Activated CD4-positive, CD25-positive, alpha-beta regulatory T cell treated with anti-CD3 and anti-CD28 coated beads, Interleukin-2, amount 50 U/mL, for 16 hours (primary cell): Measurements from ENCODE around the gene TMEM54.
"Not testable (repeated sequence)": the region's sequence is repeated elsewhere in the genome, so short reads cannot be mapped to it uniquely, and the experiment has no call there.

Experiments used
- DNase-seq: peaks from one replicate; pipeline ENCODE4 v3.0.0-alpha.2; 2020; ENCODE audit warnings: low read depth, low spot score

TMEM54 gene

DNA sequence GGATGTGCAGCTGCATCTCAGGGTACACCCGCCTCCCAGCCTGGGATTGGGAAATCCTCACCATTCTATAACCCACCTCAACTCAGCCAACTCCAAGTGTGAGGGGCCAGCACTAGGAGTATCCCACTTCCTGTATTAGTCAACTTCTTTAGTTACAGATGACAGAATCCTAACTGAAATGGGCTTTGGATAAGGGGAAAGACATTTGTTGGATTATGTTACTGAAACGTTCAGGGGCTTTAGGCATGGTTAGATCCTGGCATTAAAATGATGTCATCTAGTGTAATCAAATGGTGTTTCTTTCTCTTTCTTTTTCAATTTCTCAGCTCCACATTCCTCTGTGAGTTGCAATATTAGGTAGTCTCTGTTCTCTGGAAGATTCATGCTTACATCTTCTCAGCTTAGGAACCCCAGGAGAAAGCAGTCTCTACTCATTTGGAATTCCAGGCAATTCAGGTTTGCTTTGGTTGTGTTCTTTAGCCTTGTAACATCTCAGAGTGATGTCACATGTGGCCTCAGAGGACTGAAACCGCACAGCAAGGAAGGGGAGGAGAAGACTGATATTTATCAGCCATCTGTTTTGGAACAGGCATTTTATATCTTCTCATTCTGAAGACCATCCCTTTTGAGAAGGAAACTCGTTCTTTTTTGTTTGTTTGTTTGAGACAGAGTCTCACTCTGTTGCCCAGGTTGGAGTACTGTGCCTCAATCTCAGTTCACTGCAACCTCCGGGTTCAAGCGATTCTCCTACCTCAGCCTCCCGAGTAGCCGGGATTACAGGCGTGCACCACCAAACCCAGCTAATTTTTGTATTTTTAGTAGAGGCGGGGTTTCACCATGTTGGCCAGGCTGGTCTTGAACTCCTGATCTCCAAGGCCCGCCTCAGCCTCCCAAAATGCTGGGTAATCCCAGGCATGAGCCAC is 18.9 kb upstream of the TMEM54 start:
- DNase-seq = no peak

DNA sequence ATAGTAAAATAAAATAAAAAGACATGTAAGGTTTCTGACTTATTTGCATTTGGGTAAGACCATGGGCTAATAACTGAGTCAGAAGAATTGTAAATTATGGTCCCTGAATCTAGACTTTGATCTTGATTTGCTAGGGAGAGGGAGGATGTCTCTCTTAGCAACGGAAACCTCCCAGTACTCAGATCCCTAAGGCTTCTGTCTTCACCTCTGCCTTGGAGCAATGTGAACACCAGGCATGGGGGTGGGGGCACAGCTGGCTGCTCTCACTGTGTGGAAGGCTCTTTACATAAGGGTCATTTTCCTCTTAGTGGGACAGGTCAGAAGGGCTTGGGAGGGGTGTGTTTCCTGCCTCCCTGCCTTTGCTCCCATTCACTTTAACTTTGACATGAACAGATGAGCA is 17.0 kb upstream of the TMEM54 start:
- no peak for DNase-seq

DNA sequence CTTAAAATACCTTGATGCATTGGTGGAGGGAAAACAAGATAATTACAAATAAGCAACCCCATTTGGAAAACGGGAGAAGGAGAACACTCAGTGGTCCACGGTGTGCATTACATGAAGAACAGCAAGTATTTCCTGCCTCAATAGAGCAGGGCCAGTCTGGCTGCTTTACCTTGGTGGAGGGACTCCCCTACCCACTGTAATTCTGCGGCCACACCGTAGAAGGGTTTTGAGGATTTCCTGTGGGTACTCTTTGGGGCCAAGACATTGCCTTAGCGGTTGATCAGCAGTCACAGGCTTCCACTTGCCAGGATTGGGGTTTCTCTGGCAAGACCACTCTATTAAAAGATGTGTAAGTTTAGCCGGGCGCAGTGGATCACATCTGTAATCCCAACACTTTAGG is 16.3 kb upstream of the TMEM54 start:
- DNase-seq = no peak

DNA sequence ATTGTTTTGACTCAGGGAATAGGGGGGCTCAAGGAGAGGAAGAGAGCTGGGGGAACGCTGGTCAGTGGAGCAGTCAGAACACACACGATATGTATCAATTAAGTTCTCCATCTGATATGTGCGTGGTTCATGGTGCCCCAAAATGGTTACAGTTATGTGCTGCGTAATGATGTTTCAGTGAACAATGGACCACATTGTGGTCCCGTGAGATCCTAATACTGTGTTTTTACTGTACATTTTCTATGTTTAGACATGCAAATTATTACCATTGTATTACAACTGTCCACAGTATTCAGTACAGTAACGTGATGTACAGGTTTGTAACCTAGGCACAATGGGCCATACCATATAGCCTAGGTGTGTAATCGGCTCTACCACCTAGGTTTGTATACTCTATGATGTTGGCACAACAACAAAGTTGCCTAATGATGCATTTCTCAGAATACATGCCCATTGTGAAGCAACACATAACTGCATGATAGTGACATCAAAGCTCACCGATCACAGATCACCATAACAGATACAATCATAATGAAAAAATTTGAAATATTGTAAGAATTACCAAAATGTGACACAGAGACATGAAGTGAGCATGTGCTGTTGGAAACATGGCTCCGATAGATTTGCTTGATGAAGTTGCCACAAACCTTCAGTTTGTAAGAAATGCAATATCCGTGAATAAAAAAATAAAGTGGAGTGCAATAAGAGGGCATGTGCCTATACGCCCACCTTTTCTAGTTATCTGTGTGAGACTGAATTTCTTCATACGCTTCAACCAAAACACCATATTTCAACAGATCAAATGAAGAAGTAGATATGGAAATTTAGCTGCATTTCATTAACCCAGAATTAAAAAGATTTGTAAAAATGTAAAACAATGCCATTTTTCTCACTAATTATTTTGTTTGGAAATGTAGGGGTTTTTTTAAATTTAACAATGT is 14.8 kb upstream of the TMEM54 start:
- DNase-seq = no peak

DNA sequence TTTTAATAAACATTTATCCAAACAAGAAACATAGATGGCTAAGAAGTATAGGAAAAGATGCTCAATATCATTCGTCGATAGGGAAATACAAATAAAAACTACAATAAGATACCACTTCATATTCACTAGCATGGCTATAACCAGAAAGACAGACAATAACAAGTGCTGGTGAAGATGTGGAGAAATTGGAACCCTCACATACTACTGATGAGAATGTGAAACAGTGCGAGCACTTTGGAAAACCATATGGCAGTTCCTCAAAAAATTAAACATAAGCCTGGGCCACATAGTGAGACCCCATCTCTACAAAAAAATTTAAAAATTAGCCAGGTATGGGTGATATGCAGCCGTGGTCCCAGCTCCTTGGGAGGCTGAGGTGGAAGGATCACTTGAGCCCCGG is 9.1 kb upstream of the TMEM54 start:
- no peak for DNase-seq

DNA sequence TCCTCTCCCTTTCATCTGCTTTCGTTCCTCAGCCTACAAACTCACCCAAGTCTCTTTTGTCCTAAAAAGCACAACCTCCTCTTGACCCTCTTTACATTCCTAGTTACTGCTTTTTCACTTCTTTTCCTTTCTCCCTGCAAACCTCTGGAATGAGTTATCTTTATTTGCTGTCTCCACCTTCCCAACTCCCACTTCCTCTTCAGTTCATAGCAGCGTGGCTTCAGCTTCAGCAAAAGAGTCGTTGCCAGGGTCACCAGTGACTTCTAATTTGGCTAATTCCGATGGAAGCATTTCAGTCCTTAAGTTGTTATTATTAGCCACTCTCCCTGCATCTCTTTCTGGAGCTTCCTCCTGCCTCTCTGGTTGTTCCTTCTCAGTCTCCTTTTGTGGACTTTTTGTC is 6.2 kb upstream of the TMEM54 start:
- DNase-seq = no peak

DNA sequence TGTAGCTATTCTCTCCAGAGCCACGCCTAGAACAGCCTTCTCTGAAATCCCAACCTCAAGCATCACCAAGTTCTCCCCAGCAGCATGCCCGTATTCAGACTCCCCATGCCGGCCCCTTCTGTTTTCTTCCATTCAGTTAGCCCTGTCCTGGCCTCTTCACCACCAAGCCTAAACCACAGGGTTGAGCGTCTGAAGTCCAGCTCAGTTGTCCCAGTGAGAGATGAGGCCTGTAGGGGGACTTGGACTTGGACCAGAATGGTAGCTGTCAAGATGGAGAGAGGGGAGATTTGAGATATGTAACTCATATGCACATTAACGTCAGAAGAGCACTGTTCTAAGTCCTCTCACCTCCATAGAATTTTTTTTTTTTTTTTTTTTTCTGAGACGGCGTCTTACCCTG is 5.5 kb upstream of the TMEM54 start:
- no peak for DNase-seq

DNA sequence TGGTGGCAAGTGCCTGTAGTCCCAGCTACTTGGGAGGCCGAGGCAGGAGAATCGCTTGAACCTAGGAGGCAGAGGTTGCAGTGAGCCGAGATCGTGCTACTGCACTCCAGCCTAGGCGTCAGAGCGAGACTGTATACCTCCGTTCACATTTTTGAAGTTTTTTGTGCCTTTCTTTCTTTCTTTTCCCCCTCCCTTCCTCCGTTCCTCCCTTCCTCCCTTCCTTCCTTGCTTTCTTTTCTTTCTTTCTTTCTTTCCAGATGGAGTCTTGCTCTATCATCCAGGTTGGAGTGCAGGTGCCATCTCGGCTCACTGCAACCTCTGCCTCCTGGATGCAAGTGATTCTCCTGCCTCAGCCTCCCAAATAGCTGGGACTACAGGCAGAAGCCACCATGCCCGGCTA is 4.4 kb upstream of the TMEM54 start:
- DNase-seq = not testable (repeated sequence)

DNA sequence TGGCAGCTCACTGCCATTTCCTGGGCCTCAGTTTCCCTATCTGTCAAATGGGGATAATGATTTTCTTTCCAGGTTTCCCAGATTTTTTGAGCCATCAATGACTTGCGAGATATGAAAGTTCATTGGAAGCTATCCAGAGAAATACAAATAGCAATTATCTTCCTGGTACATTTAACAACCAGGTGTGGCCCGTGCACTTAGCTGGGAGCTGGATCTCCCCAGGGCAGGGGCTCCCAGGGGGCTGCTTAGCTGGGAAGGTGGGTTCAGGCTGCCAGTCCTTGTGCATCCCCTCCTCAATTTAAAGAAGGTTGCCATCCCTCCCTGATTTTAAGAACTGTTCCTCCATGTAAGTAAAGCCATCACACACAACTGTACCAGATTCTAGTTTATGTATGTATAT is 3.6 kb upstream of the TMEM54 start:
- no peak for DNase-seq

DNA sequence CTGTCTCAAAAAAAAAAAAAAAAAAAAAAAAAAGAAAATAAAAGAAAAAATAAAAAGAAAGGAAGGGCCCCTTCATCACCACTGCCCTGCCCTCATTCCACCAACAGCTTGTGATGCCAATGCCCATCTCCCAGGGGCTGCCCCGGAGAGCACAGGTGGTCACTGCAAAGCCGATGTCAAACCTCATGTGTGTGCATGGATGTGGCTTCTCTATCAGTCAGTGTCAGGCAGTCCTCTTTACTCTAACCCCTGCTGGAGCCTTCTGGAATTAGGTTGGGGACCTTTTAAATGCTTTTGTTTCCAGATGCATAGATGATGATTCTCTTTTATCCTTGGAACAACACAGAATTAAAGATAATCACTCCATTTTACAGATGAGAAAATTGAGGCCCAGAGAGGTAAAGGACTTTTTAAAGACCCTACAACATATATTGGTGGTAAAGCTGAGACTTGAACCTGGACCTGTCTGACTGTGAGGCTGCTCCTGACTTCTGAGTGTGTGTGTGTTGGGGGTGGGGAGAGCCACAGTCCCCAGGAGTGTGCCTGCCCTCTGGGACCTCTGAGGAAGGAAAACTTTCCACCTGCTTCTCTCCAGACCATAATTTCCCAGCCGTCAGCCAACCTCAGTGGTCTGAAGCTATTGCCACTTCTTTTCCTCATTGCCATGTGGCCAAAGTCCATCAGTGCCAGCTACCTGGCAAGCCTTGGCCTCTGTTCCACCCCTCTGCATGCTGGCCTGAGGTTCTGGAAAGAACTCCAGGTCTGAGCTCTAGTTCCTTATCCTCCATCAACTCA is 3.0 kb upstream of the TMEM54 start:
- DNase-seq = no peak

DNA sequence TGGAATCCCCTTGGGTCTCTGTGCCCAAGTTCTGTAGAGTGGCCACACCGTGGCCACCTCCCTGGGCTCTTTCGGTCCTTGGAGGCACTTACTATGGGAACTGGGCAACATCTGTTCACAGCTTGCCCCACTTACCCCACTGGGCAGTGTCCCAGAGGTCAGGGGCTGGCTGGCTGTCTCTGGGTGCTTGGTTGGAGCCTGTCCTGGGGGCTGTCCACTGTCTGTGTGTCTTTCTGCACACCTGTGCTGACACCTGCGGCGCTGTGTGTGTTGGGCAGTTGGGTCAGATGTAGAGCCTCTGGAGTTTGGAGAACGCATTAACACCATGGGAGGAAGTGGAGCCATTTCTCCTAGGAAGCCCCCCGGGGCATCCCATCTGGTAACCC is 1.3 kb upstream of the TMEM54 start:
- DNase-seq = no peak

DNA sequence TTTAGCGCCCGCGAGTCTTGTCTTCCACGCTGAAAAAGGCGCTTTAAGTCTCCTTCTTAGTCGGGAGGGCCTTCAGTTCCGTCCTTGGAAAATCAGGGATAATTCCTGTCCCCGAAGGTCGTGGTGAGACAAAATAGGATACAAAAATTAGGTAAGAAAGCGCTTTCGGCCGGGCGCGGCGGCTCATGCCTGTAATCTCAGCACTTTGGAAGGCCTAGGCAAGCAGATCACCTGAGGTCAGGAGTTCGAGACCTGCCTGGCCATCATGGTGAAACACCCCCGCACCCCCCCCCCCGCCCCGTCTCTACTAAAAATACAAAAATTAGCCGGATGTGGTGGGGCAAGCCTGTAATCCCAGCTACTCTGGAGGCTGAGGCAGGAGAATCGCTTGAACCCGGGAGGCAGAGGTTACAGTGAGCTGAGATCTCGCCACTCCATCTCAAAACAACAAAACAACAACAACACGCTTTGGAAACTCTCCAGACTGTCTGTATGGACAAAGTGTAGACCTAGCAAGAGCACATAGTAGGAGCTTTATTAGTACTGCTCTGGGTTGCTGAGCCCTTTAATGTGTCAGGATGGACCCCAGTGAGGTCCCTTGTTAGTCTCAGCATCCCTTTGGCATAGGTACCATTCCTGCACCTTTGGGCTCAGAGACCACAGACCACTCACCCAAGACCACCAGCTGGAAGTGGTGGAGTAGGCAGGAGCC is 790 bp upstream of the TMEM54 start:
- DNase-seq = no peak

DNA sequence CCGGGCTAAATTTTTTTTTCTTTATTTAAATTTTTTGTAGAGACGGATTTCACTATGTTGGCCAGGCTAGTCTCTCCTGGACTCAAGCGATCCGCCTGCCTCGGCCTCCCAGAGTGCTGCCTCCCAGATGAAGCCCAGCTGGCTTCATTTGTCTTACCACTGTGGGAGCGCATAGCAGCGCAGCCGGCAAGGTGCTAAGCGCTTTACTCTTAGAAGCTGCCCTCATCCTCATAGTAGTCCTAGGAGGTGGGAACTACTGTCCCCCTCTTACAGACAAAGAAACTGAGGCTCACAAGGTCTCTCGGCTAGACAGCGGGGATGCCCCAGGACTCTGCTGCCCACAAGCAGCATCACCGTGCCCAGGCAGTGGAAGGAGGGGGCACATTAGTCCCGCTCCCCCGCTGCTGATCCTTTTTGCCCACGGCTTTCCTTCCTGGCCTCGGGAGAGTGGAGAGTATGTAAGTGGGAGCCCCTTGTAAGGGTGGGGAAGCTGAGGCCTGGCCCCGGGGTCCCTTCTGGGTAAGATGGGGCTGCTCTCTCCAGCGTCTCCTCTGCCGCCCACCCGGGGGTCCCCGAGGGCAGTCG is 726 bp downstream of the TMEM54 start:
- no peak for DNase-seq

DNA sequence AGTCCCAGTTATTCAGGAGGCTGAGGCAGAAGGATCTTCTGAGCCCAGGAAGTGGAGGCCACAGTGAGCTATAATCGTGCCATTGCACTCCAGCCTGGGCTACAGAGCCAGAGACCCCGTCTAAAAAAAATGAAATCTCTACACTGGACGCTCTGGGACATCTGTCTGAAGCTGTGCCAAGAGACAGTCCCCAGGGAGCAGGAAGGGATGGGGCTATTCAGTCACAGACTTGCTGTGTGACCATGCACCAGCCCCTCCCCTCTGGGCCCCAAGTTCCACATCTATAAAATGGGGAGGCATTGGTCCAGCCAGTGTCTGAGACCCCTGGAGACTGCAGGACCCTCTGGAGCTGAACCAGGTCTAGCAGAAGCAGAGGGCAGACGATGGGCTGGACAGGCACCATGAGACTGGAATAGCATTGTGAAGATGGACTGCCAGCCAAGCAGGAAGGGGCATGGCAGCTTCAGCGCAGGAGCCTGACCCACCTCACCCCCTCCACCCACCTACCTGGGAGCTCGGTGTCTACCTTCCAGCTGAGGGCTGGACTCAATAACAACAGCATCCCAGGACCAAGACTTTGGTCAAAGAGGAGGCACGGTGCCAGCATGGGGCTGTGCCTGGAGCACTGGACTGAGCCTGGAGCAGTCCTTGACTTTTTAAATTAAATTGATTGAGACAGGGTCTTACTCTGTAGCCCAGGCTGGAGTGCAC is 1.4 kb downstream of the TMEM54 start:
- DNase-seq = no peak

DNA sequence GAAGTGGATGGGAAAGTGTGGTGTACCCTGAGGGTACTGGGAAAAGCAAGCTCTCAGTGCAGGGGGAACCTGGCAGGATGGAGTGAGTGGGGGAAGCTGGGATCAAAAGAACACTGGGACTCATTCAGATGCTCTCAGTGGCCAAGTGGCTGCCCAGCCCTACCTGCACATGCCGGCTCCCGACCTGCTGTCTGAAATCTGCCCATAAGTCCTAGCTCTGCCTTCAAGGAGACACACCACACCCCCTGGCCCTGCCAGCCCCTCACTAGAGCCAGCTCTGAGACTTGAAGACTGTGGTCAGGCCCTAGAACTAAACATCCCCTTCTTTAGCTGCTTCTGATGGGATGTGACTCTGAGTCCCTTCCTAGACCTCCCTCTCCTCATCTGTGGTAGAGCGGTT is 2.2 kb downstream of the TMEM54 start:
- DNase-seq = no peak

DNA sequence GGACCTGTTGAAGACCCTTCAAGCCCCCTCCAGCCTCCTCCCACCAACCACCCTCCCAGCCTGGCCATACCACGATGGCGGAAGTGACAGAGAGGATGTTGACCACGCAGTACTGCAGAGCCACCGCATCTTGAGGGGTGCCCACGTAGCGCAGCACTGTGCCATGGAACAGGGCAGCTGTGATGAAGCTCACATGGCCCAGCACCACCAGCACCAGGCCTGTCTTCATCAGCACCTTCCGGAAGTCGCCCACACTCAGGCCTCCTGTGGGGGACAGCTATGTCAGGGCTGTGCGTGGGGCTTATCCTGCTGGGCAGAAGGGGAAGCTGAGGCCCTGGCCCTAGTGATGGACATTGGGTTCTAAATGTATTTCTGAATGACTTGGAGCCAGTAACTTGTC is 3.1 kb downstream of the TMEM54 start:
- no peak for DNase-seq

DNA sequence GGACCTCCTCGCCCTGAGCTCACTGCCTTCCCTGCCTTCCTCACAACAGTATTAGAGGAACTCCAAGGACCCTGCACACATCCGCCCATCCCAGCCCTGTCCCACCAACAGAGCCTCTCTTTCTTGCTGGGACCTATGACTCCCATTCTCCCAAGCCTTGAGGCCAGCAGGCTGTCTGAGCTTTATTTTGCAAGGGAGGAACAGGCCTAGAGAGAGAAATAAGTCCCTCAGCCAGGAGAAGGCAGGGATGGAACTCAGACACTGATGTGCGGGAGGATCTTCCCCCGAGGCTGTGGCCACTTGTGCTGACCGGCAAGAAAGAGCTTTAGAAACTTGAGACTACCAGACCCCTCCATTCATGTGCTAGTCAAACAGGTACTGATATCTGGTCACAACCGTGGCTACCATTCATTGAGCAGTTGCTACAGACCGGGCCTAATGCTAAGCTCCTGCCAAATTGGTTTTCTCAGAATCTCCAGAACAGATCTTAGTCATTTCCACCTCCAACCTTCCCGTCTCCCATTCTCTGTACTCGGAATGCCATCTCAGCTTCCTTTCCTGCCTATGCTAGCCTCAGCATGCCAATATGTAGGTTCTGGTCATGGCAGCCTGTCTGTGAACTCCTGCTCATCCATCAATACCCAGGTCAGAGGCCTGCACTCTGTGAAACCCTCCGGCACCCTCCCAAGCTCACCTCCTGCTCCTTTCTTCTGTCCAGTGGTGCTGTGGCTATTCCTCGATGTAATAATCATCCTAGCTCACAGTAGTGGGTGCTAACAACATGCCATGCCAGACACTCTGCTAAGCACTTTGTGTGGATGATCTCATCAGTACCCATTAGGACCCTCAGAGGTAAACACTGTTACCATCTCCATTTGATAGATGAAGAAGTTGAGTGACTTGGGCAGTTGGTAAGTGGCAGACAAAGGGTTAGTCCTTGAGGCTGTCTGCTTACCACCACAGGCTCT is 3.8 kb downstream of the TMEM54 start:
- no peak for DNase-seq

DNA sequence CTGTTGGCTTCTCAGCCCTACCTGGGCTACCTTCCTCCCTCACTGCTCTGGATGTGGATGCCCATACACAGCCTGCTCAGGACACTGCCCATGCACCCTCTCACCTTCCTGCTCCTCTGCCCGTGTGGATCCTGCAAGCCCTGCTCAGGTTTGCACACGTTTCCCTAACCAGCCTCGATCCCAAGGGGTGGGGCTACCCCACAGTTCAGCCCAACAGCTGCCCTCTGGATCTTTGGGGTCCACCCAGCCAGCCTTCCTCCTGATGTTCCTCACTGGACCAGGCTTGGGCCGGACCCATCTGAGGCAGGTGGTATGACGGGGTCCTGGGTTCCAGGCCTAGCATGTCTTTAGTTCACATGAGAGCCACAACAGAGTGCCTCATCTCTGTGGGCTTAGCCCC is 4.7 kb downstream of the TMEM54 start:
- no peak for DNase-seq
